GM23338 (cell line): ENCODE data around the gene CYP24A1. TPM values are rescaled to one million over a fixed set of nuclear protein-coding genes. Genes with fewer than 3 reads are reported as not detected.

ENCODE experiments used
- ATAC-seq: fragments of 200-7000 bp; cut with Tn5 transposase; 3 replicates; pipeline ENCODE4 v1.9.1; 2020
- DNase-seq: peaks from one replicate; pipeline ENCODE4 v3.0.0-alpha.2; 2015; ENCODE audit warnings: low spot score
- H2AFZ ChIP-seq: fragments of 200-600 bp; sonication (generic); 2 replicates; pipeline ENCODE4 v1.8.0; 2016; ENCODE audit warnings: antibody characterized with exemption, mild to moderate bottlenecking, moderate library complexity
- H3F3A ChIP-seq: fragments of 200-600 bp; sonication (generic); replicated peaks from 2 replicates; pipeline ENCODE4 v1.8.0; 2017; ENCODE audit warnings: antibody characterized with exemption, mixed run types, low read depth
- H3K27ac ChIP-seq: fragments of 200-600 bp; sonication (generic); 2 replicates; pipeline ENCODE4 v1.6.1; 2016; ENCODE audit warnings: low read depth
- H3K27me3 ChIP-seq: fragments of 200-600 bp; sonication (generic); 2 replicates; pipeline ENCODE4 v1.8.0; 2016; ENCODE audit warnings: mild to moderate bottlenecking, mixed run types, moderate library complexity; ENCODE audit not compliant: insufficient read depth
- H3K36me3 ChIP-seq: fragments of 200-600 bp; sonication (generic); 2 replicates; pipeline ENCODE4 v1.8.0; 2016; ENCODE audit warnings: mild to moderate bottlenecking; ENCODE audit not compliant: insufficient read depth
- H3K4me1 ChIP-seq: fragments of 200-600 bp; sonication (generic); 2 replicates; pipeline ENCODE4 v1.8.0; 2016; ENCODE audit warnings: mild to moderate bottlenecking, moderate library complexity; ENCODE audit not compliant: insufficient read depth
- H3K4me2 ChIP-seq: fragments of 200-600 bp; sonication (generic); 2 replicates; pipeline ENCODE4 v1.7.1; 2017; ENCODE audit warnings: mixed run types
- H3K4me3 ChIP-seq: fragments of 200-600 bp; sonication (generic); 2 replicates; pipeline ENCODE4 v1.6.1; 2016; ENCODE audit warnings: mixed run types
- H3K79me2 ChIP-seq: fragments of 200-600 bp; sonication (generic); replicated peaks from 2 replicates; pipeline ENCODE4 v1.8.0; 2017; ENCODE audit warnings: mild to moderate bottlenecking; ENCODE audit not compliant: insufficient read depth
- H3K9me2 ChIP-seq: fragments of 200-600 bp; sonication (generic); 2 replicates; pipeline ENCODE4 v1.8.0; 2017; ENCODE audit not compliant: insufficient read depth
- H4K20me1 ChIP-seq: fragments of 200-600 bp; sonication (generic); replicated peaks from 2 replicates; pipeline ENCODE4 v1.8.0; 2017; ENCODE audit warnings: mild to moderate bottlenecking; ENCODE audit not compliant: insufficient read depth
- H3K27ac Mint-ChIP-seq: 2 replicates; pipeline ENCODE4 v1.8.0; 2020; ENCODE audit warnings: inconsistent platforms, mild to moderate bottlenecking, moderate library complexity, mixed read lengths
- H3K27me3 Mint-ChIP-seq: 3 replicates; pipeline ENCODE4 v1.8.0; 2022; ENCODE audit warnings: low read depth, mild to moderate bottlenecking, moderate library complexity, mixed read lengths, inconsistent platforms; ENCODE audit not compliant: insufficient read depth, poor library complexity
- H3K36me3 Mint-ChIP-seq: 3 replicates; pipeline ENCODE4 v1.8.0; 2021; ENCODE audit warnings: low read depth, mild to moderate bottlenecking, inconsistent platforms, moderate library complexity, mixed read lengths
- H3K4me1 Mint-ChIP-seq: 3 replicates; pipeline ENCODE4 v1.8.0; 2020; ENCODE audit warnings: mild to moderate bottlenecking, inconsistent platforms, mixed read lengths
- H3K4me3 Mint-ChIP-seq: 3 replicates; pipeline ENCODE4 v1.8.0; 2021; ENCODE audit warnings: moderate library complexity, mild to moderate bottlenecking, inconsistent platforms, mixed read lengths
- H3K9me3 Mint-ChIP-seq: 3 replicates; pipeline ENCODE4 v1.8.0; 2020; ENCODE audit warnings: moderate library complexity, mild to moderate bottlenecking, inconsistent platforms, mixed read lengths
- CREB1 ChIP-seq: fragments of 250-450 bp; sonication (Bioruptor Pico); IDR thresholded peaks from 2 replicates; pipeline ENCODE4 v1.5.0; 2020; ENCODE audit warnings: low read depth, mild to moderate bottlenecking, moderate library complexity
- EZH2 ChIP-seq: fragments of 200-600 bp; sonication (generic); IDR thresholded peaks from one replicate; pipeline ENCODE4 v1.8.0; 2017; ENCODE audit warnings: antibody characterized with exemption, mild to moderate bottlenecking, low read depth; ENCODE audit not compliant: unreplicated experiment
- EZH2phosphoT487 ChIP-seq: fragments of 200-600 bp; sonication (generic); IDR thresholded peaks from one replicate; pipeline ENCODE4 v1.8.1; 2018; ENCODE audit warnings: antibody characterized with exemption; ENCODE audit not compliant: unreplicated experiment
- NANOG ChIP-seq: IDR thresholded peaks from 2 replicates; pipeline ENCODE4 v1.6.1; 2016; ENCODE audit warnings: antibody characterized with exemption, borderline replicate concordance
- POLR2AphosphoS5 ChIP-seq: IDR thresholded peaks from 2 replicates; pipeline ENCODE4 v1.6.1; 2016; ENCODE audit warnings: antibody characterized with exemption, low read depth
- STAT1 ChIP-seq: IDR thresholded peaks from one replicate; pipeline ENCODE4 v1.6.1; 2016; ENCODE audit warnings: antibody characterized with exemption; ENCODE audit not compliant: unreplicated experiment
- ZNF331 ChIP-seq: fragments of 250-450 bp; sonication (Bioruptor Pico); IDR thresholded peaks from 2 replicates; pipeline ENCODE4 v1.5.0; 2020; ENCODE audit warnings: low read depth, mild to moderate bottlenecking, moderate library complexity
- polyA plus RNA-seq: library from polyadenylated mRNA; unstranded; fragments of >200 nt; fragmentation: Nextera tagmentation; extraction: Ambion mirVana; gene quantifications from 2 replicates; pipeline ENCODE4 v1.2.1, GENCODE V29; 2016
- total RNA-seq: library from RNA; depleted of rRNA; stranded (reverse); fragments of >200 nt; shearing (Covaris generic); gene quantifications from 2 replicates; pipeline ENCODE4 v1.2.3, GENCODE V29; 2014
- TF ChIP-seq, protein P1 (sequence below): IDR thresholded peaks from one replicate; pipeline ENCODE4 v1.6.1; 2018; ENCODE audit warnings: antibody characterized with exemption; ENCODE audit not compliant: unreplicated experiment
- TF ChIP-seq, protein P2 (sequence below), 2 experiments: fragments of 200-600 bp in 1 of 2; sonication (generic) in 1 of 2; conservative IDR thresholded peaks; 2 replicates each; pipeline versions ENCODE4 v1.5.1 to v1.6.1; 2016 to 2017; ENCODE audit warnings: antibody characterized with exemption in 2 of 2, low read depth in 2 of 2, mild to moderate bottlenecking in 2 of 2, moderate library complexity in 1 of 2

The CYP24A1 gene
- total and polyA plus RNA-seq, 2 experiments from 2014 or later = 0.10 TPM; not detected in 1

DNA sequence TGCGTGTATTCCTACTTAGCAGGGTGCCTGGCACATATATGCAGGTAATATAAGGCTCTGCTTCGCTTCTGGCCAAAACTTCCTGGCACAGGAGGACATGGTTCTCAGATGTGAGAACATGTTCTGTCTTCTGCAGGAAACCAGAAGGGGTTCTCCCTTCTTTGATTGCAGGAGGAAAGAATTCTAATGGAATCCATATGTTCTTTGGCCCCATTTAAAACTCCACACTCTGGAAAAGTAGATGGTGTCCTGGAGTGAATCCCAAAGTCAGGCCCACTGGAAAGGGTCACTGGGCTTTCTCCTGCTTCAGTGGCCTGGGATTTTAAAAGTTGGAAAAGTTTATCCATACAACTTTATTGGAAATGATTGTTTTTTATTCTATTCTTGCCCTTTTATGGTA lies 16.4 kb upstream of the CYP24A1 start:
- no peaks in the 10 kb centered on the region for H4K20me1 ChIP-seq
- Mint-ChIP-seq H3K36me3 (no peaks in the 10 kb centered on the region), H3K9me3 (no peaks in the 10 kb centered on the region), H3K4me1 (peaks cover 2% of the 10 kb centered on the region; the same call in 1 of the 3 replicates), H3K27ac (no peak overlapping the region), H3K27me3 (peaks cover 1% of the 10 kb centered on the region), H3K4me3 (no peak overlapping the region)
- no peaks in the 10 kb centered on the region for H3K4me1 ChIP-seq
- H2AFZ ChIP-seq = no peak overlapping the region
- DNase-seq (no peak), ATAC-seq (no peak)
- peaks cover 12% of the 10 kb centered on the region; the same call in 1 of the 2 replicates for H3K9me2 ChIP-seq
- no peaks in the 10 kb centered on the region for H3F3A ChIP-seq
- no peaks in the 10 kb centered on the region for H3K79me2 ChIP-seq
- no peak for TF ChIP-seq STAT1
- no peak overlapping the region for H3K27ac ChIP-seq
- no peak overlapping the region for H3K4me3 ChIP-seq
- no peaks in the 10 kb centered on the region for H3K27me3 ChIP-seq
- H3K4me2 ChIP-seq = no peak overlapping the region
- H3K36me3 ChIP-seq = no peaks in the 10 kb centered on the region

DNA sequence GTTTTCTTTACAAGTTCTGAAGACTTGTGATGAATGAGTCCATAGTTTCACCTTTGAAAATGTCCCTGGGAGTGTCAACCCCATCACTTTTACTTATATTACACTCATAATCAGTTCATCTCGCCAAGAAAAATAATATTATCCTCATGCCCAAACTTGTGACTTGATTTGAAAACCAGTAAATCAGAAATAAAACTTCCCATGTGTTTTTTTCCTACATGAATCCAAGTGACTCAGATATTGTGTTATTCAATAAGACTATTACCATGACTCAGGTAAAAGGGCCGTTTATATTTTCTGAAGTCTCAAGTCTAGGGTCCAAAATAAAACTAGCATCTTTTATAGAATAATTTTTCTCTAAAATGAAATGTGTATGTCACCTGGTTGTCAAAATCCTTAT lies 15.8 kb upstream of the CYP24A1 start:
- peaks cover 2% of the 10 kb centered on the region; the same call in 1 of the 3 replicates for H3K4me1 Mint-ChIP-seq
- ATAC-seq (no peak), DNase-seq (no peak)
- H3F3A ChIP-seq = no peaks in the 10 kb centered on the region
- H3K27me3 Mint-ChIP-seq = peaks cover 1% of the 10 kb centered on the region
- H3K36me3 ChIP-seq = no peaks in the 10 kb centered on the region
- no peaks in the 10 kb centered on the region for H3K9me3 Mint-ChIP-seq
- H3K79me2 ChIP-seq = no peaks in the 10 kb centered on the region
- no peaks in the 10 kb centered on the region for H3K4me1 ChIP-seq
- no peak for TF ChIP-seq EZH2
- TF ChIP-seq, protein P1, sequence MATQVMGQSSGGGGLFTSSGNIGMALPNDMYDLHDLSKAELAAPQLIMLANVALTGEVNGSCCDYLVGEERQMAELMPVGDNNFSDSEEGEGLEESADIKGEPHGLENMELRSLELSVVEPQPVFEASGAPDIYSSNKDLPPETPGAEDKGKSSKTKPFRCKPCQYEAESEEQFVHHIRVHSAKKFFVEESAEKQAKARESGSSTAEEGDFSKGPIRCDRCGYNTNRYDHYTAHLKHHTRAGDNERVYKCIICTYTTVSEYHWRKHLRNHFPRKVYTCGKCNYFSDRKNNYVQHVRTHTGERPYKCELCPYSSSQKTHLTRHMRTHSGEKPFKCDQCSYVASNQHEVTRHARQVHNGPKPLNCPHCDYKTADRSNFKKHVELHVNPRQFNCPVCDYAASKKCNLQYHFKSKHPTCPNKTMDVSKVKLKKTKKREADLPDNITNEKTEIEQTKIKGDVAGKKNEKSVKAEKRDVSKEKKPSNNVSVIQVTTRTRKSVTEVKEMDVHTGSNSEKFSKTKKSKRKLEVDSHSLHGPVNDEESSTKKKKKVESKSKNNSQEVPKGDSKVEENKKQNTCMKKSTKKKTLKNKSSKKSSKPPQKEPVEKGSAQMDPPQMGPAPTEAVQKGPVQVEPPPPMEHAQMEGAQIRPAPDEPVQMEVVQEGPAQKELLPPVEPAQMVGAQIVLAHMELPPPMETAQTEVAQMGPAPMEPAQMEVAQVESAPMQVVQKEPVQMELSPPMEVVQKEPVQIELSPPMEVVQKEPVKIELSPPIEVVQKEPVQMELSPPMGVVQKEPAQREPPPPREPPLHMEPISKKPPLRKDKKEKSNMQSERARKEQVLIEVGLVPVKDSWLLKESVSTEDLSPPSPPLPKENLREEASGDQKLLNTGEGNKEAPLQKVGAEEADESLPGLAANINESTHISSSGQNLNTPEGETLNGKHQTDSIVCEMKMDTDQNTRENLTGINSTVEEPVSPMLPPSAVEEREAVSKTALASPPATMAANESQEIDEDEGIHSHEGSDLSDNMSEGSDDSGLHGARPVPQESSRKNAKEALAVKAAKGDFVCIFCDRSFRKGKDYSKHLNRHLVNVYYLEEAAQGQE = no peak
- no peak for TF ChIP-seq ZNF331 (CRISPR knock-in tag)
- no peak for TF ChIP-seq NANOG
- H2AFZ ChIP-seq = no peak overlapping the region
- no peaks in the 10 kb centered on the region for H3K27me3 ChIP-seq
- H3K4me2 ChIP-seq = no peak overlapping the region
- H3K4me3 Mint-ChIP-seq = no peak overlapping the region
- no peak overlapping the region for H3K27ac ChIP-seq
- peaks cover 12% of the 10 kb centered on the region; the same call in 1 of the 2 replicates for H3K9me2 ChIP-seq
- H3K36me3 Mint-ChIP-seq = no peaks in the 10 kb centered on the region
- no peak overlapping the region for H3K4me3 ChIP-seq
- no peaks in the 10 kb centered on the region for H4K20me1 ChIP-seq
- H3K27ac Mint-ChIP-seq = no peak overlapping the region

DNA sequence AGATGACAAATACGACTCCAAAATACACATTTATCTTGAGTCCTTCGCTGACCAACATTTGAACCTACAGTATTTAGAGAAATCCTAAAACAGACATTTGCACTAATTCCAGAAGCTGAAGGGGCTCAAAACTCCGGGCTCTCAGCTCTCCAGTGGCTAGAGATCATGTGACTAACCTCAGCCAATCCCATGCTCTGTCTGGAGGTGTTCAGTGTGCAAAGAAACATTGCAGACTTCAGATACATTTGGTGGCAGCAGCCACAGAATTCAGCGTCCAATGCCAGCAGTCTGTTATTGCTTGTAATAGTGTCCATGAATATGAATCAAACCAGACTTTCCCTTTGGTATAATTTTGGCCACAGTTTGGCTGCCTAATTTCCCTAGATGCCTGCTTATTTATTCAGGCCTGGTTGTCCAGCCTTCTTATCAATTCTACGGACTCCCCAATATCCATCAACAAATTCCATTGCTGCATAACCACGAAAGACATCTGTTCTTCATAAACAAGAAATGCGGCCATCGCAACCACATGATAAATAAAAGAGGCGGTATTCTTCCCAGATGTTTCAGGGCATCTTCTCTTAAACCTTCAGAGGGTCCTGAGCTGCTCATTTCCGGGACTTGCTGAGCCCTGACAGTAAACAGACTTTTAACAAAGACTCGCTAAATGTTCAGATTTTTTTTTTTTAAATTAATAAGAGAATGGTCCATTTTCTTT lies 14.5 kb upstream of the CYP24A1 start:
- no peaks in the 10 kb centered on the region for H3F3A ChIP-seq
- no peaks in the 10 kb centered on the region for H3K36me3 ChIP-seq
- ATAC-seq (no peak), DNase-seq (no peak)
- H3K4me2 ChIP-seq = no peak overlapping the region
- no peak overlapping the region for H3K4me3 ChIP-seq
- Mint-ChIP-seq H3K9me3 (no peaks in the 10 kb centered on the region), H3K36me3 (no peaks in the 10 kb centered on the region), H3K27me3 (peaks cover 1% of the 10 kb centered on the region), H3K4me3 (no peak overlapping the region), H3K4me1 (no peaks in the 10 kb centered on the region), H3K27ac (no peak overlapping the region)
- peaks cover 10% of the 10 kb centered on the region; the same call in 1 of the 2 replicates for H3K9me2 ChIP-seq
- peak overlapping the region; percentile 20; the same call in 1 of the 2 replicates for H2AFZ ChIP-seq
- H3K27me3 ChIP-seq = no peaks in the 10 kb centered on the region
- H4K20me1 ChIP-seq = no peaks in the 10 kb centered on the region
- H3K4me1 ChIP-seq = no peaks in the 10 kb centered on the region
- H3K79me2 ChIP-seq = no peaks in the 10 kb centered on the region
- no peak overlapping the region for H3K27ac ChIP-seq
- TF ChIP-seq, protein P1 = no peak
- TF ChIP-seq POLR2AphosphoS5 = no peak
- TF ChIP-seq NANOG = no peak
- TF ChIP-seq CREB1 = no peak
- TF ChIP-seq, protein P2, sequence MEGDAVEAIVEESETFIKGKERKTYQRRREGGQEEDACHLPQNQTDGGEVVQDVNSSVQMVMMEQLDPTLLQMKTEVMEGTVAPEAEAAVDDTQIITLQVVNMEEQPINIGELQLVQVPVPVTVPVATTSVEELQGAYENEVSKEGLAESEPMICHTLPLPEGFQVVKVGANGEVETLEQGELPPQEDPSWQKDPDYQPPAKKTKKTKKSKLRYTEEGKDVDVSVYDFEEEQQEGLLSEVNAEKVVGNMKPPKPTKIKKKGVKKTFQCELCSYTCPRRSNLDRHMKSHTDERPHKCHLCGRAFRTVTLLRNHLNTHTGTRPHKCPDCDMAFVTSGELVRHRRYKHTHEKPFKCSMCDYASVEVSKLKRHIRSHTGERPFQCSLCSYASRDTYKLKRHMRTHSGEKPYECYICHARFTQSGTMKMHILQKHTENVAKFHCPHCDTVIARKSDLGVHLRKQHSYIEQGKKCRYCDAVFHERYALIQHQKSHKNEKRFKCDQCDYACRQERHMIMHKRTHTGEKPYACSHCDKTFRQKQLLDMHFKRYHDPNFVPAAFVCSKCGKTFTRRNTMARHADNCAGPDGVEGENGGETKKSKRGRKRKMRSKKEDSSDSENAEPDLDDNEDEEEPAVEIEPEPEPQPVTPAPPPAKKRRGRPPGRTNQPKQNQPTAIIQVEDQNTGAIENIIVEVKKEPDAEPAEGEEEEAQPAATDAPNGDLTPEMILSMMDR (conservative IDR thresholded peaks at IDR 0.05; ENCODE audit: low read depth in 2 of 2) = no peak
- no peak for TF ChIP-seq EZH2phosphoT487
